A549 (cell line): ENCODE measurements around the gene NUDCD2. TPM values are rescaled to one million over a fixed set of nuclear protein-coding genes. Genes with fewer than 3 reads are reported as not detected.

Experiments used
- ATAC-seq, 2 experiments: fragments of 200-7000 bp in 1 of 2; fragments of >200 bp in 1 of 2; cut with Nextera tagmentation in 1 of 2; cut with Tn5 transposase in 1 of 2; 3 replicates each; pipeline versions ENCODE4 v1.8.0 to v1.9.1; 2018 to 2020; ENCODE audit warnings: mild to moderate bottlenecking in 1 of 2, moderate library complexity in 1 of 2
- CTCF ChIA-PET: fragments of 300-600 bp; sonication (Branson Sonifier 250); formaldehyde crosslinking; extraction: SDS; loops from one replicate; lab custom pipeline; 2021; ENCODE audit warnings: antibody characterized with exemption, inconsistent platforms; lab: Yijun Ruan, JAX
- POLR2A ChIA-PET: fragments of 350-600 bp; formaldehyde crosslinking; extraction: SDS; loops from one replicate; lab custom pipeline; 2021; ENCODE audit warnings: antibody characterized with exemption, inconsistent platforms; lab: Yijun Ruan, JAX
- DNase-seq, 2 experiments: peaks; one replicate each; pipeline versions ENCODE4 v3.0.0 to v3.0.0-alpha.2; 2011 to 2016; ENCODE audit warnings: low read depth in 1 of 2, low spot score in 1 of 2
- FAIRE-seq: peaks from 2 replicates; lab custom pipeline; 2011; peaks lifted over from hg19 to GRCh38; lab: Jason Lieb, UNC
- H3K27ac ChIP-seq, 2 experiments: fragments of >200 bp; sonication (Bioruptor Twin); formaldehyde crosslinking; 3 replicates each; pipeline ENCODE4 v1.5.1; 2016 to 2017
- H3K4me1 ChIP-seq: fragments of >200 bp; sonication (Bioruptor Twin); formaldehyde crosslinking; 3 replicates; pipeline ENCODE4 v1.6.1; 2016
- H3K4me2 ChIP-seq: fragments of >200 bp; sonication (Bioruptor Twin); formaldehyde crosslinking; 3 replicates; pipeline ENCODE4 v1.6.1; 2016
- H3K4me3 ChIP-seq: fragments of >200 bp; sonication (Bioruptor Twin); formaldehyde crosslinking; 3 replicates; pipeline ENCODE4 v1.5.1; 2016
- H3K9me3 ChIP-seq: fragments of >200 bp; sonication (Bioruptor Twin); formaldehyde crosslinking; 3 replicates; pipeline ENCODE4 v1.6.1; 2016
- CBX2 ChIP-seq: fragments of 200-600 bp; sonication (generic); IDR thresholded peaks from 2 replicates; pipeline ENCODE4 v1.6.1; 2016; ENCODE audit warnings: low read depth, mild to moderate bottlenecking, borderline replicate concordance
- CEBPB ChIP-seq, 2 experiments: fragments of >200 bp in 1 of 2; sonication (Bioruptor Twin) in 1 of 2; formaldehyde crosslinking in 1 of 2; IDR thresholded peaks; 2 replicates each; pipeline ENCODE4 v1.6.1; 2012 to 2016
- ESRRA ChIP-seq: fragments of 150-350 bp; IDR thresholded peaks from 2 replicates; pipeline ENCODE4 v1.6.1; 2014; ENCODE audit warnings: mild to moderate bottlenecking, low read length, borderline replicate concordance
- FOSL2 ChIP-seq, 2 experiments: fragments of 450-650 bp in 1 of 2; fragments of >200 bp in 1 of 2; sonication (Bioruptor Twin) in 1 of 2; formaldehyde crosslinking; IDR thresholded peaks; 2 replicates each; pipeline versions ENCODE4 v1.5.0 to v1.6.1; 2016 to 2020; ENCODE audit warnings: mild to moderate bottlenecking in 1 of 2, moderate library complexity in 1 of 2
- FOXS1 ChIP-seq: fragments of 250-450 bp; sonication (Bioruptor Pico); IDR thresholded peaks from 2 replicates; pipeline ENCODE4 v1.5.0; 2020; ENCODE audit warnings: mild to moderate bottlenecking, moderate library complexity
- HOXA7 ChIP-seq: fragments of 250-450 bp; sonication (Bioruptor Pico); IDR thresholded peaks from 2 replicates; pipeline ENCODE4 v1.5.0; 2020; ENCODE audit warnings: mild to moderate bottlenecking, moderate library complexity
- HOXB5 ChIP-seq: fragments of 250-450 bp; sonication (Bioruptor Pico); IDR thresholded peaks from 2 replicates; pipeline ENCODE4 v1.5.0; 2020; ENCODE audit warnings: mild to moderate bottlenecking, moderate library complexity
- JUNB ChIP-seq: fragments of >200 bp; sonication (Bioruptor Twin); formaldehyde crosslinking; IDR thresholded peaks from 2 replicates; pipeline ENCODE4 v1.6.1; 2016
- KDM5A ChIP-seq: fragments of 200-600 bp; sonication (generic); IDR thresholded peaks from 2 replicates; pipeline ENCODE4 v1.6.1; 2016; ENCODE audit warnings: antibody characterized with exemption, mild to moderate bottlenecking
- MAFK ChIP-seq: fragments of 450-650 bp; IDR thresholded peaks from 2 replicates; pipeline ENCODE4 v1.6.1; 2014; ENCODE audit not compliant: partially characterized antibody
- MAZ ChIP-seq: fragments of 150-350 bp; IDR thresholded peaks from 2 replicates; pipeline ENCODE4 v1.6.1; 2014; ENCODE audit warnings: antibody characterized with exemption, low read depth, low read length, borderline replicate concordance
- MYC ChIP-seq: IDR thresholded peaks from 2 replicates; pipeline ENCODE4 v1.6.1; 2012; ENCODE audit warnings: mild to moderate bottlenecking, inconsistent platforms, low read length, improper control_type of control experiment, borderline replicate concordance
- NFE2L2 ChIP-seq: fragments of 150-350 bp; conservative IDR thresholded peaks from 2 replicates; pipeline ENCODE4 v1.6.1; 2014; ENCODE audit warnings: low read length
- POLR2A ChIP-seq: IDR thresholded peaks from 2 replicates; pipeline ENCODE4 v1.6.1; 2012; ENCODE audit warnings: mild to moderate bottlenecking, low read length
- RCOR1 ChIP-seq: fragments of 150-350 bp; IDR thresholded peaks from 2 replicates; pipeline ENCODE4 v1.6.1; 2014; ENCODE audit warnings: antibody characterized with exemption, low read length, low read depth
- RFX5 ChIP-seq: fragments of 450-650 bp; IDR thresholded peaks from 2 replicates; pipeline ENCODE4 v1.7.1; 2014; ENCODE audit warnings: antibody characterized with exemption, mild to moderate bottlenecking, moderate library complexity
- SREBF2 ChIP-seq: fragments of 450-650 bp; IDR thresholded peaks from 2 replicates; pipeline ENCODE4 v1.6.1; 2014; ENCODE audit warnings: mild to moderate bottlenecking, moderate library complexity
- TFCP2L1 ChIP-seq: fragments of 250-450 bp; sonication (Bioruptor Pico); IDR thresholded peaks from 2 replicates; pipeline ENCODE4 v1.5.0; 2021; ENCODE audit warnings: mild to moderate bottlenecking
- ZC3H11A ChIP-seq: fragments of 450-650 bp; IDR thresholded peaks from 2 replicates; pipeline ENCODE4 v1.6.1; 2014; ENCODE audit warnings: antibody characterized with exemption, mild to moderate bottlenecking
- ZFP36 ChIP-seq: fragments of 450-650 bp; IDR thresholded peaks from 2 replicates; pipeline ENCODE4 v1.6.1; 2014; ENCODE audit warnings: borderline replicate concordance; ENCODE audit not compliant: partially characterized antibody
- ZNF302 ChIP-seq: fragments of 250-450 bp; sonication (Bioruptor Pico); IDR thresholded peaks from 2 replicates; pipeline ENCODE4 v1.9.0; 2021; ENCODE audit warnings: inconsistent platforms, mild to moderate bottlenecking, moderate library complexity
- ZSCAN20 ChIP-seq: fragments of 250-450 bp; sonication (Bioruptor Pico); IDR thresholded peaks from 2 replicates; pipeline ENCODE4 v1.8.0; 2022; ENCODE audit warnings: mild to moderate bottlenecking, moderate library complexity
- WGBS: methylation state at CpG from one replicate; pipeline ENCODE4 v1.1.6; 2017; ENCODE audit errors: missing lambda C conversion rate; 5-methylcytosine and 5-hydroxymethylcytosine counted together
- polyA plus RNA-seq, 4 experiments: library from polyadenylated mRNA; depleted of rRNA in 3 of 4; stranded (reverse); fragments of >200 nt; fragmentation: RNase III in 1 of 4; extraction: RNeasy Plus Mini Kit Qiagen cat#74134 plus additional on column Dnase treatment in 1 of 4; gene quantifications; 2 replicates in 3 of 4; 3 replicates in 1 of 4; pipeline ENCODE4 v1.2.3, GENCODE V29; 2011 to 2017
- TF ChIP-seq, protein P1 (sequence below): IDR thresholded peaks from 2 replicates; pipeline ENCODE4 v1.6.1; 2012; ENCODE audit warnings: low read depth, borderline replicate concordance
- TF ChIP-seq, protein P2 (sequence below): fragments of 250-450 bp; sonication (Bioruptor Pico); IDR thresholded peaks from 2 replicates; pipeline ENCODE4 v1.5.0; 2021; ENCODE audit warnings: mild to moderate bottlenecking, moderate library complexity, borderline replicate concordance
- TF ChIP-seq, protein P3 (sequence below): fragments of >200 bp; sonication (Bioruptor Twin); formaldehyde crosslinking; IDR thresholded peaks from 3 replicates; pipeline ENCODE4 v1.5.1; 2016

The NUDCD2 gene
- polyA plus RNA-seq, 2 of the 4 experiments (the other 2 are of a cell fraction) = 22.3 to 43.9 TPM

- TF ChIP-seq KDM5A (no peak), RFX5 (no peak), CBX2 (no peak), TFCP2L1 (CRISPR knock-in tag) (no peak), MYC (no peak), FOXS1 (CRISPR knock-in tag) (no peak), MAFK (no peak), ZNF302 (CRISPR knock-in tag) (no peak), JUNB (no peak), ZFP36 (no peak), ESRRA (no peak), ZSCAN20 (CRISPR knock-in tag) (no peak), FOSL2 (IDR thresholded peaks at IDR 0.05) (no peak), FOSL2 (CRISPR knock-in tag; IDR thresholded peaks at IDR 0.05) (no peak), NFE2L2 (no peak), RCOR1 (no peak), HOXB5 (no peak), CEBPB (IDR thresholded peaks at IDR 0.05) (peak in 1 of 2 experiments; percentile 15; a peak in 1 of 4 replicates), ZC3H11A (no peak), POLR2A (peak; percentile 88), SREBF2 (no peak), MAZ (no peak)
- TF ChIP-seq, protein P1, sequence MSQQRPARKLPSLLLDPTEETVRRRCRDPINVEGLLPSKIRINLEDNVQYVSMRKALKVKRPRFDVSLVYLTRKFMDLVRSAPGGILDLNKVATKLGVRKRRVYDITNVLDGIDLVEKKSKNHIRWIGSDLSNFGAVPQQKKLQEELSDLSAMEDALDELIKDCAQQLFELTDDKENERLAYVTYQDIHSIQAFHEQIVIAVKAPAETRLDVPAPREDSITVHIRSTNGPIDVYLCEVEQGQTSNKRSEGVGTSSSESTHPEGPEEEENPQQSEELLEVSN = no peak
- TF ChIP-seq, protein P2, sequence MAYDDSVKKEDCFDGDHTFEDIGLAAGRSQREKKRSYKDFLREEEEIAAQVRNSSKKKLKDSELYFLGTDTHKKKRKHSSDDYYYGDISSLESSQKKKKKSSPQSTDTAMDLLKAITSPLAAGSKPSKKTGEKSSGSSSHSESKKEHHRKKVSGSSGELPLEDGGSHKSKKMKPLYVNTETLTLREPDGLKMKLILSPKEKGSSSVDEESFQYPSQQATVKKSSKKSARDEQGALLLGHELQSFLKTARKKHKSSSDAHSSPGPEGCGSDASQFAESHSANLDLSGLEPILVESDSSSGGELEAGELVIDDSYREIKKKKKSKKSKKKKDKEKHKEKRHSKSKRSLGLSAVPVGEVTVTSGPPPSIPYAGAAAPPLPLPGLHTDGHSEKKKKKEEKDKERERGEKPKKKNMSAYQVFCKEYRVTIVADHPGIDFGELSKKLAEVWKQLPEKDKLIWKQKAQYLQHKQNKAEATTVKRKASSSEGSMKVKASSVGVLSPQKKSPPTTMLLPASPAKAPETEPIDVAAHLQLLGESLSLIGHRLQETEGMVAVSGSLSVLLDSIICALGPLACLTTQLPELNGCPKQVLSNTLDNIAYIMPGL = no peak
- TF ChIP-seq, protein P3, sequence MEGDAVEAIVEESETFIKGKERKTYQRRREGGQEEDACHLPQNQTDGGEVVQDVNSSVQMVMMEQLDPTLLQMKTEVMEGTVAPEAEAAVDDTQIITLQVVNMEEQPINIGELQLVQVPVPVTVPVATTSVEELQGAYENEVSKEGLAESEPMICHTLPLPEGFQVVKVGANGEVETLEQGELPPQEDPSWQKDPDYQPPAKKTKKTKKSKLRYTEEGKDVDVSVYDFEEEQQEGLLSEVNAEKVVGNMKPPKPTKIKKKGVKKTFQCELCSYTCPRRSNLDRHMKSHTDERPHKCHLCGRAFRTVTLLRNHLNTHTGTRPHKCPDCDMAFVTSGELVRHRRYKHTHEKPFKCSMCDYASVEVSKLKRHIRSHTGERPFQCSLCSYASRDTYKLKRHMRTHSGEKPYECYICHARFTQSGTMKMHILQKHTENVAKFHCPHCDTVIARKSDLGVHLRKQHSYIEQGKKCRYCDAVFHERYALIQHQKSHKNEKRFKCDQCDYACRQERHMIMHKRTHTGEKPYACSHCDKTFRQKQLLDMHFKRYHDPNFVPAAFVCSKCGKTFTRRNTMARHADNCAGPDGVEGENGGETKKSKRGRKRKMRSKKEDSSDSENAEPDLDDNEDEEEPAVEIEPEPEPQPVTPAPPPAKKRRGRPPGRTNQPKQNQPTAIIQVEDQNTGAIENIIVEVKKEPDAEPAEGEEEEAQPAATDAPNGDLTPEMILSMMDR = no peak
Observed at GRCh38 chr5:163437309-163438182, 22.4 kb downstream of the NUDCD2 start, which contains the start of gene CCNG1 (continued).

DNA sequence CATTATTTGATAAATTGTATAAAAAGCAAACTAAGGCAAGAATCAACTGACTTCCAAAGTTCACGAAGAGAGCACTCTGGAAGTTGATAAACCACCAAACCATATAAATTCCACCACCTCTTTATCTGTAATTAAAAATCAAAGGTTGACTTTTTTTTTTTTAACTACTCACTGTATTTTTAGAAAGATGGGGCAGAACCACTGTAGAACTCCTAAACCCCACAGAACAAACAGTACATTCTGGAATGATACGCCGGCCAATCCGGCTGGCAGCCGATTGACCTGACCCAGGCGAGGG is 22.9 kb downstream of the NUDCD2 start:
- ATAC-seq (no peak), FAIRE-seq (no peak), DNase-seq (no peak)
- no peaks in the 10 kb centered on the region for H3K9me3 ChIP-seq
- ChIA-PET CTCF (interaction anchor here (0.6 to 1.5 kb wide), 2 partner anchors 69 to 1359 kb away, joined by 3 to 5 read pairs; partner anchors contain the start of gene MAT2B), POLR2A (interaction anchor here (0.6 to 3.9 kb wide), 4 partner anchors 18 to 68 kb away, joined by 3 to 76 read pairs (median 4); partner anchors contain the start of genes HMMR, MAT2B and NUDCD2)
- H3K4me1 ChIP-seq = peaks cover 25% of the 10 kb centered on the region
- peak overlapping the region; percentile 94 for H3K4me3 ChIP-seq
- peak overlapping the region; percentile 71 to 72 for H3K27ac ChIP-seq
- H3K4me2 ChIP-seq = peak overlapping the region; percentile 74
- TF ChIP-seq POLR2A = peak; percentile 63; the same call in 1 of the 2 replicates
- no peak for TF ChIP-seq HOXA7 (CRISPR knock-in tag)
- WGBS = 3% methylated on average over 6 of the region's 6 CpGs
